GM12874 (cell line): ENCODE data around the gene TNFAIP3.
A peak's percentile ranks its signal among the peaks of the same experiment; 100 is the strongest.

Experiments
- TF ChIP-seq, protein P1 (sequence below): IDR thresholded peaks from 2 replicates; pipeline ENCODE4 v1.5.1; 2011; ENCODE audit warnings: low read depth, mild to moderate bottlenecking, control low read depth, low read length, moderate library complexity; ENCODE audit not compliant: insufficient read depth

Gene TNFAIP3

DNA sequence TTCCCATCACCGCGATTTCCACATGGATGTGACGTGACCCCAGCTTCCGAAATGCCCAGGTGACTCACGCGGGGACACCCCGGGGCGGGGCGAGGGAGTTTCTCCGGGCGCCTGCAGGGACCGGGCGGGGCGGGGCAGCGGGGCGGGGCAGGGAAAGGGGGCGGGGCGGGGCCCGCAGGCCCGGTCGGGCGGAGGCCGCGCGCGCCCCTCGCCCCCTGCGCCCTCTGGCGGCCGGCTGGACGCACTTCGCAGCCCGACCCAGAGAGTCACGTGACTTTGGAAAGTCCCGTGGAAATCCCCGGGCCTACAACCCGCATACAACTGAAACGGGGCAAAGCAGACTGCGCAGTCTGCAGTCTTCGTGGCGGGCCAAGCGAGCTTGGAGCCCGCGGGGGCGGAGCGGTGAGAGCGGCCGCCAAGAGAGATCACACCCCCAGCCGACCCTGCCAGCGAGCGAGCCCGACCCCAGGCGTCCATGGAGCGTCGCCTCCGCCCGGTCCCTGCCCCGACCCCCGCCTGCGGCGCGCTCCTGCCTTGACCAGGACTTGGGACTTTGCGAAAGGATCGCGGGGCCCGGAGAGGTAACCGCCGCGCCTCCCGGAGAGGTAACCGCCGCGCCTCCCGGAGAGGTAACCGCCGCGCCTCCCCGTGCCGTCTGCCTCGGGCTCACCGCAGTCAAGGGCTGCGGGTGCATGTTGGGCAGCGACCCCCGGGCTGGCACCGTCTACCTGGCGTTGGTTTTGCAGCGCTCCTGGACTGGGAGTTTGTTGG, at the start of gene TNFAIP3:
Gene TNFAIP3 (plus strand): TSS at position 346 of the 771 bp plus-strand sequence. CDS start 3,969 bp downstream, outside the sequence.
- TF ChIP-seq, protein P1, sequence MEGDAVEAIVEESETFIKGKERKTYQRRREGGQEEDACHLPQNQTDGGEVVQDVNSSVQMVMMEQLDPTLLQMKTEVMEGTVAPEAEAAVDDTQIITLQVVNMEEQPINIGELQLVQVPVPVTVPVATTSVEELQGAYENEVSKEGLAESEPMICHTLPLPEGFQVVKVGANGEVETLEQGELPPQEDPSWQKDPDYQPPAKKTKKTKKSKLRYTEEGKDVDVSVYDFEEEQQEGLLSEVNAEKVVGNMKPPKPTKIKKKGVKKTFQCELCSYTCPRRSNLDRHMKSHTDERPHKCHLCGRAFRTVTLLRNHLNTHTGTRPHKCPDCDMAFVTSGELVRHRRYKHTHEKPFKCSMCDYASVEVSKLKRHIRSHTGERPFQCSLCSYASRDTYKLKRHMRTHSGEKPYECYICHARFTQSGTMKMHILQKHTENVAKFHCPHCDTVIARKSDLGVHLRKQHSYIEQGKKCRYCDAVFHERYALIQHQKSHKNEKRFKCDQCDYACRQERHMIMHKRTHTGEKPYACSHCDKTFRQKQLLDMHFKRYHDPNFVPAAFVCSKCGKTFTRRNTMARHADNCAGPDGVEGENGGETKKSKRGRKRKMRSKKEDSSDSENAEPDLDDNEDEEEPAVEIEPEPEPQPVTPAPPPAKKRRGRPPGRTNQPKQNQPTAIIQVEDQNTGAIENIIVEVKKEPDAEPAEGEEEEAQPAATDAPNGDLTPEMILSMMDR: peak; percentile 82

DNA sequence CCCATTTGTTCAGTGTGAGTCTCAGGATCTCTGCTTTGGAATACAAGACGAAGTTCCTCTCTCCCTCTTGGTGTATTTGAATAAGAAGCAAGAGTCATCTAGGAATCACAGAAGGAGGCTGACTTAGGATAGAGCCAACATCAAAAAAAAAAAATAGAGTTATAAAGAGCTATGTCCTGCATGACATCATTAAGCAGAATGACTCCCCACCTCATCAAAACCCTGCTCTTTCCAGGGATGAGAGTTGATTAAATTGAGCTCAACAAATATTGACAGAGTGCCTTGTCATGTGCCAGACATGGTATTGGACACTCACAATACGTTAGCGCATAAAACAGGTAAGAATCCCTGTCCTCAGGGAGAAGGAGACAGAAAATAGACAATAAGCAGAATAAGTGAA, 48.6 kb upstream of the TNFAIP3 start:
- TF ChIP-seq, protein P1: no peak

DNA sequence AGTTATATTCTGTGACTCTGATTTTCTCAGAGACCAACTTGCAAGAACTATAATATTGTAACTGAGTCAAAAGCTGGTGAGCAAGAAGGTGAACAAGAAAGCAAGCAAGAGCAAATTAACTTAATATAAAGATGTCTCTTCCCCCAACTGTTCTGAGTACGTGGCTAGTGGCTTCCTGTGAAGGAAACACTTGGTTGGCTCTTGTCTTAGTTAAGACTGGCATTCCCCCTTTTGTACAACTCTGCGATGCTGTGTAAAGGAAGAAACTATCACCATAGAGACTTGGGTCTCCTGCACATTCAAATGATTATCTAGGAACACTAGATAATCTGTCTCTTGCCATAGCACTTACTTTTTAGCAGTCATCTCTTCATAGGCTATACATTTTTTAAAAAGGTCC, 47.3 kb upstream of the TNFAIP3 start:
- TF ChIP-seq, protein P1: no peak

DNA sequence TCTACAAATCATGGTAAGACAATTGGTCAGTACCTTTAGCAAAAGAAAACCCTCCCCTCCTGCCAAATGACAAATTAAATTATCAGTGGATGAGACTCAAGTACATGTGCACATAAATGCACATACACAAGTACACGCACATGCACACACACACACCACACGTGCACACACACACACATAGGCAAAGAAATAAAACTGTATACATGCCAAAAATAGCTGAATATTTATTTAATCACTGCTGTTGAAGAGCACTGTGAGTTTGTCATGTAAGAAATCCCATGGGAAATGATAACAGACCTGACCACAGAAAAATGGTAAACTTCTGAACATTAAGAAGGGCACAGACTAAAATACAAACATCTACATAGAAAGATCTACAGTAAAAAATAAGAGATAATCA, 46.6 kb upstream of the TNFAIP3 start:
- TF ChIP-seq, protein P1: no peak

DNA sequence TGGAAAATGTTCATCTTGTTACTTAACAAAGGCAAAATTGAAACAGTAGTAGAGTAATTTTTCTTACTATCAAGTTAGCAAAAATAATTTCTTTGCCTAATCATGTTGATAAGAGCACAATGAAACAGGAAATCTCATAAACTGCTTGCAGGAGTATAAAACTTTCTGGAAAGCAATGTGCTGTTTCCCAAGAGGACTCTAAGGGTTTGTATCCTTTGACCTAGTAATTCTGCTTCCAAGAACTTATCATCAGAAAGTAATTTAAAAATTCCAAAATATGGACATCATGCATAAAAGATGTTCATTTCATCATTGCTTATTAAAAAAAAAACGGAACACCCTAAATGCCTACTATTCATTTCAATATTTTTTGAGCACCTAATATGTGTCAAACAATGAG, 46.1 kb upstream of the TNFAIP3 start:
- TF ChIP-seq, protein P1: no peak

DNA sequence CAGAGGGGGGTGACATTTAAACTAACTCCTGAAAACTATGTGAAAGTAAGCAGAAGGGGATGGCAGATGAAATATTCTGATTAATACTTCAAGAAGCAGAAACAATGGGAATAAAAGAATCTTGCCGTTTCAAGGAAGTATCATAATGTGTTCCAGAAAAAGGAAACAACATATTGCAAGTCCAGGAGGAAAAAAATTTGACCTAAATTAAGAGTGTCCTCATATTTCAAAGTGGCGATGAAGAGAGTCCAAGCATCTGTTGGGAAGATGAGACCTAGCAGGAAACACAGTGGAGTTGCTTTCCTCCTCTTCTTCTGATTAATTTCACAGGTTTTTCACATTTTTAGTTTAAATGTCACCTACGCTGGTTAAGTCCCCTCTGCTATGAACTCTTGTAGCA, 45.6 kb upstream of the TNFAIP3 start:
- TF ChIP-seq, protein P1: no peak

DNA sequence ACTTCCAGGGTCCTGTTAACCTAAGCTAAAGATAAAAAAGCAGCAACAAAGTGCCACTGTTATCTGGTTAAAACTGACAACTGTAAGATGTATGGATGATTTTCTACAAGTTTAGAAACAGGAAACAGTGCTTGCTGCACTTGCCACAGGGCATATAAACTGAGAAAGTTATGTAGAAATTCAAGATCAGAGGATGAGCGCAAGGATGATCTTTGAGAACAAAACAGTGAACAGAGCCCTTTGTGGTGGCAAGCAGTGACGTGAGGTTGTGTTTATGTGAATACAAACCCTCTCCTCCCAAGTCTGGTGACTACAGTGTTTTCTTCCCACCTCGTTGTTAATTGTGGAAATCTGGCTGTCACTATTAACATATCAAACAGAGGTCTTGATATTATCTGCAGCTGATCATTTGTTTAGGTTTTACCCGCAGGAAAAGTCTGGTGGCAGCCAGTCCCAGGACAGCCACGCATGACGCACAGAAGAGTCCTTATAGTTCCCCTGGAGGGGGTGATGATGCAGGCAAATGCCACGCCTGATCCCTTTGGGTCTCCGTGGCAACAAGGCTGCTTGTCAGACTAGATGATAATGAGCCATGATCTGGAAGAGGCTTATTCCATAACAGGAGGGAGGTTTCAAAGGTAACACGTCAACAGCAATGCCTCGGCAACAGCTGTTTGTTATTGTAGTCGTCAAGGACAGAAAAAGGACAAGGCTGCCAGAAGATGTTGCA, 43.1 kb upstream of the TNFAIP3 start:
- TF ChIP-seq, protein P1: no peak
